CD4-positive, alpha-beta T cell (primary cell): ENCODE data around the gene ZFP3. TPM values are rescaled to one million over a fixed set of nuclear protein-coding genes. Genes with fewer than 3 reads are reported as not detected.

Experiments
- ATAC-seq: fragments of 200-7000 bp; cut with Tn5 transposase; one replicate; pipeline ENCODE4 v1.10.0; 2022; ENCODE audit warnings: mild to moderate bottlenecking; ENCODE audit not compliant: poor library complexity
- CTCF ChIA-PET: fragments of 350-600 bp; sonication (Branson Sonifier 250); formaldehyde crosslinking; loops from one replicate; lab custom pipeline; 2021; ENCODE audit warnings: antibody characterized with exemption, inconsistent platforms; lab: Charles Lee
- POLR2A ChIA-PET: fragments of 350-600 bp; sonication (Branson Sonifier 250); formaldehyde crosslinking; loops from one replicate; lab custom pipeline; 2021; ENCODE audit warnings: antibody characterized with exemption, inconsistent platforms; lab: Charles Lee
- DNase-seq, 14 experiments: peaks; one replicate each; pipeline ENCODE4 v3.0.0-alpha.2; 2013 to 2020; ENCODE audit warnings: mixed read lengths in 2 of 14
- H3K27ac ChIP-seq, 2 donors: one replicate each; pipeline versions ENCODE4 v1.5.1 to v1.7.0; 2013; ENCODE audit warnings: low read length in 2 of 2, low read depth in 1 of 2, mild to moderate bottlenecking in 1 of 2
- H3K27me3 ChIP-seq, 2 experiments: 1 replicate in 1 of 2; 2 replicates in 1 of 2; pipeline versions ENCODE4 v1.6.1 to v1.7.0; 2013; ENCODE audit warnings: low read length in 2 of 2, control low read depth in 1 of 2, mild to moderate bottlenecking in 1 of 2, moderate library complexity in 1 of 2; ENCODE audit not compliant: insufficient read depth in 2 of 2, control insufficient read depth in 1 of 2
- H3K36me3 ChIP-seq: one replicate; pipeline ENCODE4 v1.6.1; 2013; ENCODE audit warnings: low read length, control low read depth; ENCODE audit not compliant: insufficient read depth
- H3K4me1 ChIP-seq: one replicate; pipeline ENCODE4 v1.6.1; 2013; ENCODE audit warnings: low read length, control low read depth; ENCODE audit not compliant: insufficient read depth
- H3K4me3 ChIP-seq: one replicate; pipeline ENCODE4 v1.5.1; 2013; ENCODE audit warnings: mild to moderate bottlenecking, low read length, moderate library complexity
- H3K9me3 ChIP-seq, 2 experiments: 1 replicate in 1 of 2; 2 replicates in 1 of 2; pipeline versions ENCODE4 v1.6.1 to v1.7.0; 2013; ENCODE audit warnings: low read length in 2 of 2, mild to moderate bottlenecking in 2 of 2, control low read depth in 1 of 2, moderate library complexity in 1 of 2; ENCODE audit not compliant: control insufficient read depth in 1 of 2, insufficient read depth in 1 of 2
- H3K27ac Mint-ChIP-seq: one replicate; pipeline ENCODE4 v1.8.0; 2020; ENCODE audit warnings: mixed read lengths
- H3K27me3 Mint-ChIP-seq: one replicate; pipeline ENCODE4 v1.8.0; 2021; ENCODE audit warnings: mixed read lengths
- H3K36me3 Mint-ChIP-seq: one replicate; pipeline ENCODE4 v1.8.0; 2021; ENCODE audit warnings: low read depth, mixed read lengths
- H3K4me1 Mint-ChIP-seq: one replicate; pipeline ENCODE4 v1.8.0; 2021; ENCODE audit warnings: low read depth, mixed read lengths
- H3K4me3 Mint-ChIP-seq: one replicate; pipeline ENCODE4 v1.8.0; 2020; ENCODE audit warnings: mild to moderate bottlenecking, mixed read lengths
- H3K9me3 Mint-ChIP-seq: one replicate; pipeline ENCODE4 v1.8.0; 2020; ENCODE audit warnings: mixed read lengths
- CTCF ChIP-seq: fragments of 200-600 bp; IDR thresholded peaks from one replicate; pipeline ENCODE4 v1.8.0; 2022; ENCODE audit warnings: antibody characterized with exemption, mild to moderate bottlenecking
- intact Hi-C, 2 experiments: fragments of 100-400 bp; cut with DNase I in 1 of 2; cut with micrococcal nuclease in 1 of 2; formaldehyde crosslinking; loops; one replicate each; pipeline versions ENCODE4 v1.15.1 to v1.9.0; 2023 to 2025; cut with DNase I, micrococcal nuclease
- total RNA-seq, 174 experiments: library from RNA in 2 of 174; stranded (reverse) in 2 of 174; gene quantifications; one replicate each; pipeline ENCODE4 v1.2.3 and lab custom pipeline; 2021 to 2026

The ZFP3 gene
- total RNA-seq, 2 experiments from 2014 or later, result 2.4 TPM

GRCh38 chr17:5055543-5055942 is 22.7 kb upstream of the ZFP3 start:
- no peak for DNase-seq
- CTCF ChIA-PET, result interaction anchor here (0.6 kb wide), 1 partner anchor 342 kb away, joined by 3 read pairs; no protein-coding TSS in a partner anchor
- H3K4me1 Mint-ChIP-seq, result peaks cover under 1% of the 10 kb centered on the region

GRCh38 chr17:5065227-5065744 is 13.0 kb upstream of the ZFP3 start:
- Mint-ChIP-seq H3K27ac (no peak overlapping the region), H3K27me3 (no peaks in the 10 kb centered on the region), H3K9me3 (no peaks in the 10 kb centered on the region), H3K4me3 (no peak overlapping the region), H3K4me1 (peaks cover 5% of the 10 kb centered on the region), H3K36me3 (no peaks in the 10 kb centered on the region)
- no peak for TF ChIP-seq CTCF
- intact Hi-C loops, result no loop called here
- Histone ChIP-seq H3K9me3 (no peaks in the 10 kb centered on the region), H3K27ac (no peak overlapping the region), H3K4me3 (no peak overlapping the region), H3K4me1 (peaks cover 4% of the 10 kb centered on the region), H3K27me3 (no peaks in the 10 kb centered on the region), H3K36me3 (no peaks in the 10 kb centered on the region)
- CTCF ChIA-PET, result no interaction called here
- ATAC-seq (no peak), DNase-seq (no peak)
- POLR2A ChIA-PET, result no interaction called here

More at GRCh38 chr17:5055543-5055942, 22.7 kb upstream of the ZFP3 start:
- peaks cover 1% of the 10 kb centered on the region for H3K4me1 ChIP-seq
- H3K27me3 Mint-ChIP-seq, result no peaks in the 10 kb centered on the region
- H3K9me3 Mint-ChIP-seq, result no peaks in the 10 kb centered on the region
- no peak overlapping the region for H3K4me3 ChIP-seq
- no peak for ATAC-seq
- POLR2A ChIA-PET, result no interaction called here
- H3K36me3 ChIP-seq, result peaks cover 3% of the 10 kb centered on the region
- H3K27ac ChIP-seq, result no peak overlapping the region
- no peak overlapping the region for H3K4me3 Mint-ChIP-seq
- no peaks in the 10 kb centered on the region for H3K27me3 ChIP-seq
- H3K36me3 Mint-ChIP-seq, result peaks cover 4% of the 10 kb centered on the region
- H3K27ac Mint-ChIP-seq, result no peak overlapping the region
- no peaks in the 10 kb centered on the region for H3K9me3 ChIP-seq
- intact Hi-C loops, result no loop called here
- TF ChIP-seq CTCF, result no peak

- no peak for TF ChIP-seq CTCF
- Mint-ChIP-seq H3K4me1 (no peaks in the 10 kb centered on the region), H3K4me3 (no peak overlapping the region), H3K27ac (no peak overlapping the region), H3K36me3 (no peaks in the 10 kb centered on the region), H3K27me3 (no peaks in the 10 kb centered on the region), H3K9me3 (no peaks in the 10 kb centered on the region)
- ATAC-seq (no peak), DNase-seq (no peak)
- Histone ChIP-seq H3K4me1 (no peaks in the 10 kb centered on the region), H3K9me3 (no peaks in the 10 kb centered on the region), H3K4me3 (no peak overlapping the region), H3K36me3 (no peaks in the 10 kb centered on the region), H3K27me3 (no peaks in the 10 kb centered on the region), H3K27ac (no peak overlapping the region)
- intact Hi-C loops, result no loop called here
- ChIA-PET CTCF (interaction anchor here (1.3 kb wide), 1 partner anchor 11 kb away, joined by 3 read pairs; the partner anchor contains the start of gene ZFP3), POLR2A (no interaction called here)
These were observed 10.0 kb upstream of the ZFP3 start for GRCh38 chr17:5068236-5068635.
